ENCODE measurements around the gene C19orf25. TPM values are rescaled to one million over a fixed set of nuclear protein-coding genes. Genes with fewer than 3 reads are reported as not detected.
A peak's percentile ranks its signal among the peaks of the same experiment; 100 is the strongest.
"Not testable (repeated sequence)": the region's sequence is repeated elsewhere in the genome, so short reads cannot be mapped to it uniquely, and the experiment has no call there.

Gene C19orf25
- total and polyA plus RNA-seq, 9 of the 15 experiments (the other 6 are each of a cell fraction or from before 2014, with no cell fraction given), result 0.79 to 96.0 (median 36.1) TPM

GRCh38 chr19:1499231-1499630, 20.2 kb upstream of the C19orf25 start:
- POLR2A ChIA-PET; in situ Hi-C loops (cut with MboI); H4K20me1 ChIP-seq (replicated peaks; ENCODE audit: control insufficient read depth, insufficient read depth, low read length); H2AFZ ChIP-seq (ENCODE audit: low read depth, low read length); H3K4me2 ChIP-seq (ENCODE audit: insufficient read depth, low read length); H3K27ac ChIP-seq (ENCODE audit: extremely low read depth, low read depth, low read length); H3K9me3 ChIP-seq (replicated peaks; ENCODE audit: control insufficient read depth, insufficient read depth, low read depth, low read length); H3K4me3 ChIP-seq; intact Hi-C loops (cut with micrococcal nuclease); ATAC-seq; H3K9ac ChIP-seq (ENCODE audit: insufficient read depth in 1 of 2, low read depth in 2 of 2, low read length in 2 of 2); DNase-seq (ENCODE audit: extremely low read depth in 1 of 4, low spot score in 3 of 4); FAIRE-seq; H3K9me1 ChIP-seq (ENCODE audit: control insufficient read depth, insufficient read depth, low read length); BruUV-seq (replicated peaks); H3K79me2 ChIP-seq (ENCODE audit: control insufficient read depth, insufficient read depth, low read length); H3K27me3 ChIP-seq (ENCODE audit: control insufficient read depth in 2 of 2, insufficient read depth in 2 of 2, low read length in 2 of 2); H3K36me3 ChIP-seq (ENCODE audit: control insufficient read depth, insufficient read depth, low read length); CTCF ChIA-PET (ENCODE audit: low intra/inter-chr PET ratio): not testable (repeated sequence)
- WGBS (ENCODE audit: insufficient coverage, low coverage, missing lambda C conversion rate), result no CpG with 5 or more reads among the region's 34 CpGs
- H3K4me1 ChIP-seq (replicated peaks in 1 of 2; ENCODE audit: control insufficient read depth in 2 of 2, insufficient read depth in 2 of 2, low read length in 2 of 2), result peaks cover 3 to 76% of the 10 kb centered on the region in 2 experiments; a peak in 4 of 5 replicates

- CTCF ChIA-PET (ENCODE audit: low intra/inter-chr PET ratio), result no interaction called here
- FAIRE-seq, result no peak
- no peak overlapping the region for H3K4me3 ChIP-seq
These were observed 18.7 kb upstream of the C19orf25 start for GRCh38 chr19:1497578-1498235.

More at GRCh38 chr19:1497578-1498235, 18.7 kb upstream of the C19orf25 start:
- Histone ChIP-seq H3K79me2 (ENCODE audit: control insufficient read depth, insufficient read depth, low read length) (peaks cover 9% of the 10 kb centered on the region), H3K27me3 (ENCODE audit: control insufficient read depth in 2 of 2, insufficient read depth in 2 of 2, low read length in 2 of 2) (no peaks in the 10 kb centered on the region), H3K4me2 (ENCODE audit: insufficient read depth, low read length) (no peak overlapping the region), H3K9me1 (ENCODE audit: control insufficient read depth, insufficient read depth, low read length) (no peaks in the 10 kb centered on the region), H3K36me3 (ENCODE audit: control insufficient read depth, insufficient read depth, low read length) (no peaks in the 10 kb centered on the region), H3K9ac (ENCODE audit: insufficient read depth in 1 of 2, low read depth in 2 of 2, low read length in 2 of 2) (0 out of 4 replicates have a peak overlapping the region, but pooled peaks of 1 of the 2 experiments have one; percentile 61), H4K20me1 (replicated peaks; ENCODE audit: control insufficient read depth, insufficient read depth, low read length) (peaks cover 6% of the 10 kb centered on the region; the same call in 1 of the 2 replicates), H3K4me1 (replicated peaks in 1 of 2; ENCODE audit: control insufficient read depth in 2 of 2, insufficient read depth in 2 of 2, low read length in 2 of 2) (peaks cover 17 to 76% of the 10 kb centered on the region in 2 experiments), H3K9me3 (replicated peaks; ENCODE audit: control insufficient read depth, insufficient read depth, low read depth, low read length) (no peaks in the 10 kb centered on the region), H3K27ac (ENCODE audit: extremely low read depth, low read depth, low read length) (no peak overlapping the region), H2AFZ (ENCODE audit: low read depth, low read length) (no peak overlapping the region)
- TF ChIP-seq BCOR (IDR thresholded peaks at IDR 0.05) (peak; percentile 71), FIP1L1 (IDR thresholded peaks at IDR 0.05; ENCODE audit: low read depth, low read length, poor library complexity, severe bottlenecking) (peak; percentile 0), HMGN3 (IDR thresholded peaks at IDR 0.05; ENCODE audit: borderline replicate concordance, extremely low read depth, insufficient read length, low read depth, low read length) (peak; percentile 16), ZFP36 (IDR thresholded peaks at IDR 0.05; ENCODE audit: low read depth, low read length, partially characterized antibody) (no peak), RBM25 (IDR thresholded peaks at IDR 0.05; ENCODE audit: low read depth, low read length, severe bottlenecking) (peak; percentile 82), MAX (CRISPR knock-in tag; IDR thresholded peaks at IDR 0.05) (peak; percentile 40; the same call in 1 of the 2 replicates), POLR2G (IDR thresholded peaks at IDR 0.05; ENCODE audit: low read depth, low read length) (peak; percentile 73), PHB2 (IDR thresholded peaks at IDR 0.05; ENCODE audit: low read depth) (no peak), PCBP1 (IDR thresholded peaks at IDR 0.05; ENCODE audit: low read depth, low read length, poor library complexity, severe bottlenecking) (peak; percentile 26)
- DNase-seq (ENCODE audit: extremely low read depth in 1 of 4, low spot score in 3 of 4) (no peak), ATAC-seq (no peak)
- no TSS peak for BruUV-seq (replicated peaks)
- intact Hi-C loops (cut with micrococcal nuclease), result no loop called here
- POLR2A ChIA-PET, result no interaction called here
- in situ Hi-C loops (cut with MboI), result no loop called here
- WGBS (ENCODE audit: insufficient coverage, low coverage, missing lambda C conversion rate), result 85% methylated on average over 13 of the region's 25 CpGs

Measured in K562 (cell line).